HG03558 (cell line): ENCODE measurements around the gene RRAD.
"Not testable (repeated sequence)": the region's sequence is repeated elsewhere in the genome, so short reads cannot be mapped to it uniquely, and the experiment has no call there.

Source experiments
- ATAC-seq: cut with Tn5 transposase; IDR thresholded peaks from one replicate; pipeline ENCODE4 v1.9.1; 2021; ENCODE audit warnings: moderate number of reproducible peaks; ENCODE audit not compliant: unreplicated experiment; ENCODE audit errors: extremely low read depth

RRAD gene

GRCh38 chr16:66925322-66925840 lies at the start of gene RRAD:
Gene RRAD (minus strand): TSS chr16:66925535. CDS start chr16:66925179, 356 bp downstream.
- no peak for ATAC-seq

- ATAC-seq, result not testable (repeated sequence)
Observed at GRCh38 chr16:66974932-66975246, 49.6 kb upstream of the RRAD start.

- ATAC-seq, result not testable (repeated sequence)
Observed at GRCh38 chr16:66974156-66974931, 49.0 kb upstream of the RRAD start.

- ATAC-seq, result no peak
Observed at GRCh38 chr16:66973716-66974115, 48.4 kb upstream of the RRAD start.

- ATAC-seq, result no peak
Observed at GRCh38 chr16:66972983-66973382, 47.6 kb upstream of the RRAD start.

GRCh38 chr16:66970775-66971720 lies 45.7 kb upstream of the RRAD start:
- no peak for ATAC-seq

GRCh38 chr16:66968847-66969246 lies 43.5 kb upstream of the RRAD start:
- no peak for ATAC-seq

- ATAC-seq, result no peak
Observed at GRCh38 chr16:66964049-66964448, 38.7 kb upstream of the RRAD start.

- ATAC-seq, result no peak
Observed at GRCh38 chr16:66961914-66962313, 36.6 kb upstream of the RRAD start.

GRCh38 chr16:66961065-66961744 lies 35.9 kb upstream of the RRAD start, which contains the start of gene CES3:
Gene CES3 (plus strand): TSS chr16:66961266. CDS start chr16:66961308, 42 bp downstream.
- no peak for ATAC-seq

GRCh38 chr16:66960270-66960669 lies 34.9 kb upstream of the RRAD start:
- no peak for ATAC-seq

- no peak for ATAC-seq
Observed at GRCh38 chr16:66959704-66960161, 34.4 kb upstream of the RRAD start.

GRCh38 chr16:66958857-66959703 lies 33.7 kb upstream of the RRAD start:
- ATAC-seq, result no peak

GRCh38 chr16:66956154-66956457 lies 30.8 kb upstream of the RRAD start:
- not testable (repeated sequence) for ATAC-seq

GRCh38 chr16:66955363-66956153 lies 30.2 kb upstream of the RRAD start:
- ATAC-seq, result not testable (repeated sequence)

- no peak for ATAC-seq
Observed at GRCh38 chr16:66954097-66954659, 28.8 kb upstream of the RRAD start.

- ATAC-seq, result no peak
Observed at GRCh38 chr16:66953462-66954096, 28.2 kb upstream of the RRAD start.
